ENCODE data around the gene PTGER2. TPM values are rescaled to one million over a fixed set of nuclear protein-coding genes. Genes with fewer than 3 reads are reported as not detected.
A peak's percentile ranks its signal among the peaks of the same experiment; 100 is the strongest.

PTGER2 gene, protein sequence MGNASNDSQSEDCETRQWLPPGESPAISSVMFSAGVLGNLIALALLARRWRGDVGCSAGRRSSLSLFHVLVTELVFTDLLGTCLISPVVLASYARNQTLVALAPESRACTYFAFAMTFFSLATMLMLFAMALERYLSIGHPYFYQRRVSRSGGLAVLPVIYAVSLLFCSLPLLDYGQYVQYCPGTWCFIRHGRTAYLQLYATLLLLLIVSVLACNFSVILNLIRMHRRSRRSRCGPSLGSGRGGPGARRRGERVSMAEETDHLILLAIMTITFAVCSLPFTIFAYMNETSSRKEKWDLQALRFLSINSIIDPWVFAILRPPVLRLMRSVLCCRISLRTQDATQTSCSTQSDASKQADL
- total RNA-seq, result 2.2 TPM in 2 replicates

GRCh38 chr14:52313903-52314594, at the start of gene PTGER2:
TSS of gene PTGER2 (plus strand) at chr14:52314312. CDS start at chr14:52314549, 237 bp downstream.
- DNase-seq (ENCODE audit: low read depth), result no peak
- H3K4me3 ChIP-seq (ENCODE audit: low read depth, low read length), result peak within 1 kb of the TSS; percentile 95
- no peak for TF ChIP-seq CTCF (conservative IDR thresholded peaks at IDR 0.05; ENCODE audit: low read depth, low read length)

GRCh38 chr14:52265253-52265652, 48.9 kb upstream of the PTGER2 start:
- TF ChIP-seq CTCF (conservative IDR thresholded peaks at IDR 0.05; ENCODE audit: low read depth, low read length), result no peak
- DNase-seq (ENCODE audit: low read depth), result no peak
- no peak overlapping the region for H3K4me3 ChIP-seq (ENCODE audit: low read depth, low read length)

DNA sequence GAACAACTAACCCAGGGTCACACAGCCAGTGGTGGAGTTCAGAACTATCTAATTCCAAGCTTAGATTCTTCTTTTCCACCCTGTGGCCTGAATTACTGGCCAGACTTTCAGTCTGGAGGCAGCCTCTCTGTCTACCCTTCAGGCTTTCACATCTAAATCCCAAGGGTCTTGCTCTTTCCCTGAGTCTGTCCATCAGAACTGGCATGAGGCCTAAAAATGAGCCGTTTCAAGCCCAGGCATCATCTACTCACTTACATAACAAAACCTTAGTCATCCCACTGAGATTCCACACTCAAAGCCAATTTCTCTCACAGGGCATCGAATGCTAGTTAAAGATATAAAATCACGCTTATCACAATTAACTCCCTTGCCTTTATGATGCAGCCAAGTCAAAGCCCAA, 47.9 kb upstream of the PTGER2 start:
- TF ChIP-seq CTCF (conservative IDR thresholded peaks at IDR 0.05; ENCODE audit: low read depth, low read length), result no peak
- DNase-seq (ENCODE audit: low read depth), result no peak
- no peak overlapping the region for H3K4me3 ChIP-seq (ENCODE audit: low read depth, low read length)

DNA sequence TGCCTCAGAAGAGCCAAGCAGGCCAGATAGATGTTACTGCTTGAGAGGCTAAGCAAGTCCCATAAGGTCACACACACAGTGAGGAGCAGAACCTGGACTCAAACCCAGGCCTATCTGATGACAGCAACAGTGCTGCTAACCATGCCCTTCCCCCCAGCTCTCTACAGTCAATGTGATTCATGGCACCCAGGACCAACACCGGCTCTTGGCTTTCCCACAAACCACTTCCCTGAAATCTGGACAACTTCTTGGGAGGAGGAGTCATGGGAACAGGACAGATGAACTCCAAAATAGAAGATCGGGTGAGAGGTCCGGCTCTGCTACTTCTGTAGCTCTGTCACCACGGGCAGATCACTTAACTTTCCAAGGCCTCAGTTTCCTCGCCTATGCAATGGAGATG, 47.3 kb upstream of the PTGER2 start:
- DNase-seq (ENCODE audit: low read depth), result no peak

DNA sequence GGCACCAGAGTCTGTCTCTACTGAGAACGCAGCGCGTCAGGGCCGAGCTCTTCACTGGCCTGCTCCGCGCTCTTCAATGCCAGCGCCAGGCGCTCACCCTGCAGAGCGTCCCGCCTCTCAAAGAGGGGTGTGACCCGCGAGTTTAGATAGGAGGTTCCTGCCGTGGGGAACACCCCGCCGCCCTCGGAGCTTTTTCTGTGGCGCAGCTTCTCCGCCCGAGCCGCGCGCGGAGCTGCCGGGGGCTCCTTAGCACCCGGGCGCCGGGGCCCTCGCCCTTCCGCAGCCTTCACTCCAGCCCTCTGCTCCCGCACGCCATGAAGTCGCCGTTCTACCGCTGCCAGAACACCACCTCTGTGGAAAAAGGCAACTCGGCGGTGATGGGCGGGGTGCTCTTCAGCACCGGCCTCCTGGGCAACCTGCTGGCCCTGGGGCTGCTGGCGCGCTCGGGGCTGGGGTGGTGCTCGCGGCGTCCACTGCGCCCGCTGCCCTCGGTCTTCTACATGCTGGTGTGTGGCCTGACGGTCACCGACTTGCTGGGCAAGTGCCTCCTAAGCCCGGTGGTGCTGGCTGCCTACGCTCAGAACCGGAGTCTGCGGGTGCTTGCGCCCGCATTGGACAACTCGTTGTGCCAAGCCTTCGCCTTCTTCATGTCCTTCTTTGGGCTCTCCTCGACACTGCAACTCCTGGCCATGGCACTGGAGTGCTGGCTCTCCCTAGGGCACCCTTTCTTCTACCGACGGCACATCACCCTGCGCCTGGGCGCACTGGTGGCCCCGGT, 46.4 kb upstream of the PTGER2 start, which contains the start of gene PTGDR:
TSS of gene PTGDR (plus strand) at position 198 of the 778 bp plus-strand sequence. CDS start at position 315, 117 bp downstream.
- H3K4me3 ChIP-seq (ENCODE audit: low read depth, low read length), result no peak within 1 kb of the TSS
- DNase-seq (ENCODE audit: low read depth), result no peak
- TF ChIP-seq CTCF (conservative IDR thresholded peaks at IDR 0.05; ENCODE audit: low read depth, low read length), result no peak

More for the DNA sequence above, 47.3 kb upstream of the PTGER2 start:
- TF ChIP-seq CTCF (conservative IDR thresholded peaks at IDR 0.05; ENCODE audit: low read depth, low read length), result no peak
- no peak overlapping the region for H3K4me3 ChIP-seq (ENCODE audit: low read depth, low read length)

- no peak overlapping the region for H3K4me3 ChIP-seq (ENCODE audit: low read depth, low read length)
- no peak for TF ChIP-seq CTCF (conservative IDR thresholded peaks at IDR 0.05; ENCODE audit: low read depth, low read length)
- DNase-seq (ENCODE audit: low read depth), result no peak
Measured at GRCh38 chr14:52268279-52269061, 45.6 kb upstream of the PTGER2 start.
